Measurements from ENCODE around the gene NCLN. TPM values are rescaled to one million over a fixed set of nuclear protein-coding genes. Genes with fewer than 3 reads are reported as not detected.
A peak's percentile ranks its signal among the peaks of the same experiment; 100 is the strongest.
"Not testable (repeated sequence)": the region's sequence is repeated elsewhere in the genome, so short reads cannot be mapped to it uniquely, and the experiment has no call there.

NCLN gene
- total RNA-seq, 2 experiments from 2014 or later = 66.3 to 67.3 TPM

DNA sequence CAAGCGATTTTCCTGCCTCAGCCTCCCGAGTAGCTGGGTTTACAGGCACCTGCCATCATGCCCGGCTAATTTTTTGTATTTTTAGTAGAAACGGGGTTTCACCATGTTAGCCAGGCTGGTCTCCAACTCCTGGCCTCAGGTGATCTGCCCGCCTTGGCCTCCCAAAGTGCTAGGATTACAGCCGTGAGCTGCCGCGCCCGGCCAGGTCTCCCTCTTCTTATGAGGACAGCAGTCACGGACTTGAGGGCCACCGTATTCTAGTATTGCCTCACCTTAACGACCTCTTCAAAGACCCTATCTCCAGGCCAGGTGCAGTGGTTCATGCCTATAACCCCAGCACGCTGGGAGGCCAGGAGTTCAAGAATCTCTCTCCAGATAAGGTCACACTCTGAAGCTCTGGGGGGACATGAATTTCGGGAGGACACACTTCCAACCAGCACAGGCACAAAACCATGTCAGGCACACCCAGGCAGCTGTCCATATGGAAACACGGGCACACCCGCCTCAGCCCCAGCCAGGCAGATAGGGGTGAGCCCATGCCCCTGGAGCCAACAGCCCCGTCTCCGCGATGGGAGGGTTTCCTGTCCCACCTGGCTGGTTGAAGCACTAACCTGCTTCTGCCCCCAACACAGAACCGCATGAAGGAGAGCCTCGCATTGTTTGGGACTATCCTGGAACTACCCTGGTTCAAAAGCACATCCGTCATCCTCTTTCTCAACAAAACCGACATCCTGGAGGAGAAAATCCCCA is 28.5 kb upstream of the NCLN start:
- H3K36me3 Mint-ChIP-seq (ENCODE audit: low read depth) = peaks cover 45% of the 10 kb centered on the region
- no peak for ATAC-seq

DNA sequence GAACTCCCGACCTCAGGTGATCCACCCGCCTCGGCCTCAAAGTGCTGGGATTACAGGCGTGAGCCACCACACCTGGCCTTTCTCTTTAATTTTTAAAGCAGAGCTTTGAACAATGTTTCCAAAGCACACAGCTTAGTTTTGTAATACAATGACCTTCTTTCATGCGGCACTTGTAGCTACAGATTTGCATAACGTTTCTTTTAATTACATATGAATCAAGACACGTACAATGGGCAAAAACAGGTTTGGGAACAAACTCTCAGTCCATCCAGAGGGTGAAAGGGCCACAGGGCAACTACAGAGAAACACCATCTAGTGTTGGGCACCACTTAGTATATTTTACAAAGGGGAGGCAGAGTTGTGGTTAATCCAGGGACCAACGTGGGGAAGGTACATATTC is 26.2 kb upstream of the NCLN start:
- Mint-ChIP-seq H3K9me3 (ENCODE audit: insufficient read depth) (peaks cover 7% of the 10 kb centered on the region), H3K27me3 (ENCODE audit: low read depth) (no peaks in the 10 kb centered on the region), H3K4me1 (ENCODE audit: low read depth) (peaks cover 48% of the 10 kb centered on the region), H3K4me3 (no peak overlapping the region), H3K27ac (no peak overlapping the region), H3K36me3 (ENCODE audit: low read depth) (peaks cover 65% of the 10 kb centered on the region)
- POLR2A ChIA-PET = no interaction called here
- CTCF ChIA-PET = interaction anchor here (0.6 to 3.6 kb wide), 6 partner anchors 13 to 209 kb away, joined by 3 to 17 read pairs (median 9); no protein-coding TSS in a partner anchor
- no peak for DNase-seq
- ATAC-seq = no peak

More for the DNA sequence above, 28.5 kb upstream of the NCLN start:
- DNase-seq = no peak
- peak overlapping the region; percentile 46 for H3K27ac Mint-ChIP-seq
- ChIA-PET POLR2A (interaction anchor here (0.6 to 1.1 kb wide), 2 partner anchors 23 to 174 kb away, joined by 3 read pairs; no protein-coding TSS in a partner anchor), CTCF (interaction anchor here (2.5 kb wide), 1 partner anchor 11 kb away, joined by 8 read pairs; no protein-coding TSS in a partner anchor)
- H3K4me1 Mint-ChIP-seq (ENCODE audit: low read depth) = peaks cover 30% of the 10 kb centered on the region
- H3K27me3 Mint-ChIP-seq (ENCODE audit: low read depth) = no peaks in the 10 kb centered on the region
- H3K4me3 Mint-ChIP-seq = no peak overlapping the region
- H3K9me3 Mint-ChIP-seq (ENCODE audit: insufficient read depth) = peaks cover 7% of the 10 kb centered on the region

DNA sequence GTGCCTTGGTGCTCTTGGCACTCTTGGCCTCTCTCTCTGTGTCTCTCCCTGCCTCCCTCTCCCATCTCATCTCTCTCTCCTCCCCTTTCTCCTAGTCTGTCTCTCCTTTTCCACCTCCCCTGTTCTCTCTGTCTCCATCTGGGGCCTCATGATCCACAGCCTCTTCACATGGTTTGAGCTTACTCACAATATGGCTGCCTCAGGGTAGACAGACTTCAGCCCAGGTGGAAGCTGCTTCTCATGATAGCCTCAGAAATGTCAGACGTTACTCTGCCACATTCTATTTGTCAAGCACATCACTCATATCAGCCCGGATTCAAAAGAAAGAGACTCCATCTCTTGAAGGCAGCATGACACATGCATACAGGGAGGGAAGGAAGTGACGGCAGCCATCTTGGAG is 25.5 kb upstream of the NCLN start:
- Mint-ChIP-seq H3K4me3 (no peak overlapping the region), H3K36me3 (ENCODE audit: low read depth) (peaks cover 70% of the 10 kb centered on the region), H3K9me3 (ENCODE audit: insufficient read depth) (peaks cover 8% of the 10 kb centered on the region), H3K27me3 (ENCODE audit: low read depth) (no peaks in the 10 kb centered on the region), H3K27ac (peak overlapping the region; percentile 22), H3K4me1 (ENCODE audit: low read depth) (peaks cover 53% of the 10 kb centered on the region)
- ATAC-seq (no peak), DNase-seq (no peak)
- ChIA-PET POLR2A (no interaction called here), CTCF (interaction anchor here (0.6 to 3.6 kb wide), 5 partner anchors 17 to 209 kb away, joined by 3 to 17 read pairs (median 10); no protein-coding TSS in a partner anchor)

- no peak overlapping the region for H3K4me3 Mint-ChIP-seq
- peaks cover 79% of the 10 kb centered on the region for H3K36me3 Mint-ChIP-seq (ENCODE audit: low read depth)
These were observed 24.3 kb upstream of the NCLN start for GRCh38 chr19:3161453-3161852.

DNA sequence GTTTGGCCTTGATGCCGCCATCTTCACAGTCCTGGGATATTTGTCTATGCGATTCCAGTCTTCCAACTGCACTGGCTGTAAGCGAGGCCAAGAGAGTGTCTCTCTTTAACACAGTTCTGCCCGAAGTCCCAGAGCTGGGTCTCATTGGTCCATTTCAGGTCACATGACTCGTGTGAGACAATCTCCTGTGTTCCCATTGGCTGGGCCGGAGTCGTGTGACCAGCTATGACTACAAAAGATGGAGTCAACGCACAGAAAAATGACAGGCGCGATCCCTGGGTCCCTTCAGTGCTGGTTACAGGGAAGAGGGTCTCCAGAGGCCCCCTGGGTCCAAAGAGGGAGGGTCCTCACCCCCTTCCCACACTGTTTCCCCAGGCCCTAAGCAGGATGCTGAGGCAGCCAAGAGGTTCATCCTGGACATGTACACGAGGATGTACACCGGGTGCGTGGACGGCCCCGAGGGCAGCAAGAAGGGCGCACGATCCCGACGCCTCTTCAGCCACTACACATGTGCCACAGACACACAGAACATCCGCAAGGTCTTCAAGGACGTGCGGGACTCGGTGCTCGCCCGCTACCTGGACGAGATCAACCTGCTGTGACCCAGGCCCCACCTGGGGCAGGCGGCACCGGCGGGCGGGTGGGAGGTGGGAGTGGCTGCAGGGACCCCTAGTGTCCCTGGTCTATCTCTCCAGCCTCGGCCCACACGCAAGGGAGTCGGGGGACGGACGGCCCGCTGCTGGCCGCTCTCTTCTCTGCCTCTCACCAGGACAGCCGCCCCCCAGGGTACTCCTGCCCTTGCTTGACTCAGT is 23.1 kb upstream of the NCLN start:
- ATAC-seq (no peak), DNase-seq (peak; percentile 61)
- POLR2A ChIA-PET = interaction anchor here (1.0 kb wide), 1 partner anchor 31 kb away, joined by 3 read pairs; no protein-coding TSS in a partner anchor
- no peaks in the 10 kb centered on the region for H3K27me3 Mint-ChIP-seq (ENCODE audit: low read depth)
- peaks cover 55% of the 10 kb centered on the region for H3K4me1 Mint-ChIP-seq (ENCODE audit: low read depth)
- no peak overlapping the region for H3K4me3 Mint-ChIP-seq
- H3K36me3 Mint-ChIP-seq (ENCODE audit: low read depth) = peaks cover 76% of the 10 kb centered on the region
- H3K9me3 Mint-ChIP-seq (ENCODE audit: insufficient read depth) = peaks cover 9% of the 10 kb centered on the region
- H3K27ac Mint-ChIP-seq = peak overlapping the region; percentile 67
- CTCF ChIA-PET = interaction anchor here (0.9 to 4.1 kb wide), 16 partner anchors 9 to 212 kb away, joined by 3 to 27 read pairs (median 4); no protein-coding TSS in a partner anchor

More at GRCh38 chr19:3161453-3161852, 24.3 kb upstream of the NCLN start:
- DNase-seq = no peak
- Mint-ChIP-seq H3K4me1 (ENCODE audit: low read depth) (peaks cover 60% of the 10 kb centered on the region), H3K27ac (no peak overlapping the region), H3K27me3 (ENCODE audit: low read depth) (no peaks in the 10 kb centered on the region), H3K9me3 (ENCODE audit: insufficient read depth) (peaks cover 15% of the 10 kb centered on the region)
- ChIA-PET CTCF (interaction anchor here (0.9 to 3.6 kb wide), 12 partner anchors 9 to 211 kb away, joined by 3 to 18 read pairs (median 4); no protein-coding TSS in a partner anchor), POLR2A (interaction anchor here (1.0 kb wide), 1 partner anchor 30 kb away, joined by 3 read pairs; no protein-coding TSS in a partner anchor)
- no peak for ATAC-seq

DNA sequence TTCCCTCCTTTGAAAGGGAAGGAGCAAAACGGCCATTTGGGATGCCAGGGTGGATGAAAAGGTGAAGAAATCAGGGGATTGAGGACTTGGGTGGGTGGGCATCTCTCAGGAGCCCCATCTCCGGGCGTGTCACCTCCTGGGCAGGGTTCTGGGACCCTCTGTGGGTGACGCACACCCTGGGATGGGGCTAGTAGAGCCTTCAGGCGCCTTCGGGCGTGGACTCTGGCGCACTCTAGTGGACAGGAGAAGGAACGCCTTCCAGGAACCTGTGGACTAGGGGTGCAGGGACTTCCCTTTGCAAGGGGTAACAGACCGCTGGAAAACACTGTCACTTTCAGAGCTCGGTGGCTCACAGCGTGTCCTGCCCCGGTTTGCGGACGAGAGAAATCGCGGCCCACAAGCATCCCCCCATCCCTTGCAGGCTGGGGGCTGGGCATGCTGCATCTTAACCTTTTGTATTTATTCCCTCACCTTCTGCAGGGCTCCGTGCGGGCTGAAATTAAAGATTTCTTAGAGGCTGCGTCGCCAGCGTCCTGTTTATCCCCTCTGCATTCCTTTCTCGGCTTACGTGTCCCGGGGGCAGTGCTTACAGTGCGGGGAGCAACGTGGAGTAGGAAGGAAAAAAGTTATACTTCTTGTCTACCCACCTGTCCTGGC is 22.4 kb upstream of the NCLN start:
- ATAC-seq (peak; percentile 91), DNase-seq (peak; percentile 78)
- no peaks in the 10 kb centered on the region for H3K27me3 Mint-ChIP-seq (ENCODE audit: low read depth)
- ChIA-PET CTCF (interaction anchor here (0.6 to 4.1 kb wide), 13 partner anchors 11 to 213 kb away, joined by 3 to 27 read pairs (median 5); no protein-coding TSS in a partner anchor), POLR2A (interaction anchor here (0.6 to 0.7 kb wide), 2 partner anchors 17 to 24 kb away, joined by 3 to 4 read pairs; no protein-coding TSS in a partner anchor)
- H3K27ac Mint-ChIP-seq = peak overlapping the region; percentile 67
- peaks cover 69% of the 10 kb centered on the region for H3K36me3 Mint-ChIP-seq (ENCODE audit: low read depth)
- H3K4me1 Mint-ChIP-seq (ENCODE audit: low read depth) = peaks cover 52% of the 10 kb centered on the region
- H3K9me3 Mint-ChIP-seq (ENCODE audit: insufficient read depth) = peaks cover 7% of the 10 kb centered on the region
- no peak overlapping the region for H3K4me3 Mint-ChIP-seq

DNA sequence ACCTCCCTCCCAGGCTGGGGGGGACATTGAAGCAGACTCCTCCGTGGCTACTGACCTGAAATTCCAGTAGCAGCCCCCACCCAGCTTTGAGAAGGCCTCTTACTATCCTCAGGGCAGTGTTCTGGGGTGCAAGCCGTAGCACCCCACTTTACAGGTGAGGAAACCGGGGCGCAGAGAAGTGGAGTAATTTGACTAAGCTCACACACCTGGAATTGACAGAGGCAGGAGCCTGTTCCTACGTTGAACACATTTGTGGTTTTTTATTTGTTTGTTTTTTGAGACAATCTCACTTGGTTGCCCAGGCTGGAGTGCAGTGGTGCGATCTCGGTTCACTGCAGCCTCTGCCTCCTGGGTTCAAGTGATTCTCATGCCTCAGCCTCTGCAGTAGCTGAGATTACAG is 21.8 kb upstream of the NCLN start:
- peaks cover 7% of the 10 kb centered on the region for H3K9me3 Mint-ChIP-seq (ENCODE audit: insufficient read depth)
- POLR2A ChIA-PET = interaction anchor here (0.6 to 0.7 kb wide), 2 partner anchors 16 to 24 kb away, joined by 3 to 4 read pairs; no protein-coding TSS in a partner anchor
- no peak overlapping the region for H3K27ac Mint-ChIP-seq
- peaks cover 64% of the 10 kb centered on the region for H3K36me3 Mint-ChIP-seq (ENCODE audit: low read depth)
- CTCF ChIA-PET = interaction anchor here (0.6 to 4.1 kb wide), 13 partner anchors 12 to 213 kb away, joined by 3 to 27 read pairs (median 5); no protein-coding TSS in a partner anchor
- no peak overlapping the region for H3K4me3 Mint-ChIP-seq
- no peaks in the 10 kb centered on the region for H3K27me3 Mint-ChIP-seq (ENCODE audit: low read depth)
- no peak for ATAC-seq
- peaks cover 47% of the 10 kb centered on the region for H3K4me1 Mint-ChIP-seq (ENCODE audit: low read depth)
- DNase-seq = no peak

- Mint-ChIP-seq H3K27me3 (ENCODE audit: low read depth) (no peaks in the 10 kb centered on the region), H3K27ac (no peak overlapping the region), H3K9me3 (ENCODE audit: insufficient read depth) (peaks cover 7% of the 10 kb centered on the region), H3K36me3 (ENCODE audit: low read depth) (peaks cover 40% of the 10 kb centered on the region), H3K4me1 (ENCODE audit: low read depth) (peaks cover 47% of the 10 kb centered on the region), H3K4me3 (no peak overlapping the region)
- ChIA-PET POLR2A (no interaction called here), CTCF (no interaction called here)
- DNase-seq (no peak), ATAC-seq (no peak)
These were observed 18.0 kb upstream of the NCLN start for GRCh38 chr19:3167533-3168272.

DNA sequence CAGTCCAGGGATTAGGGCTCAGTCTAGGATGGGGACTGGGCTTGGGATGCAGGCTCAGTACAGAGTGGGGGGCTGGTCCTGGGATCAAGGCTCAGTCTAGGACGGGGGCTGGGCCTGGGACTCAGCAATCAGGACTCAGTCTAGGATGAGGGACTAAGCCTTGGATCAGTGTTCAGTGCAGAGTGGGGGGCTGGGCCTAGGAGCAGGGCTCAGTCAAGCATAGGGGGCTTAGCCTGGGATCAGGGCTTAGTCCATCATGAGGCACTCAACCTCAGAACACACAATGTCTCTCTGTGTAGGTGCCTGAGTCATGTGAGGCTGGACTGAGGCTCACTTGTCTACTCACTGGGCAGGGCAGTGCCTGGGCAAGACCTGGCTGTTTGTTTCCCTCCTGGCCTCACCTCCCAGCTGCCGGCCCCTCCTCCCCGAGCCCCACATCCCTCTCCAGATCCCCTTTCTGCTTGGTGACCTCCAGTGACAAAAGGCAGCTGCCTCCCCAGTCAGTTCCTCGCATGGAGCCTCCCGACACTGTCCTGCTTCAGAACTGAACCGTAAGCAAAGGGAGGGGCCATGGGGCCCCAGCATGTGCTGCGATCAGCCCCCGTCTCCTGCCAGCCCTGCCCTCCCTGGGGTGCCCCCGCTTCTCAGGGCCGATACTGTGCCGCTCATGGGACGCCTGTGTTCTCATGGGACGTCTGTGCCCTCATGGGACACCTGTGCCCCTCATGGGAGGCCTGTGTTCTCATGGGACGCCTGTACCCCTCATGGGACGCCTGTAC is 13.6 kb upstream of the NCLN start:
- DNase-seq (no peak), ATAC-seq (peak; percentile 8)
- peak overlapping the region; percentile 46 for H3K27ac Mint-ChIP-seq
- CTCF ChIA-PET = interaction anchor here (1.2 to 2.7 kb wide), 3 partner anchors 10 to 222 kb away, joined by 3 to 8 read pairs (median 5); no protein-coding TSS in a partner anchor
- POLR2A ChIA-PET = interaction anchor here (1.6 kb wide), 1 partner anchor 12 kb away, joined by 5 read pairs; no protein-coding TSS in a partner anchor
- H3K9me3 Mint-ChIP-seq (ENCODE audit: insufficient read depth) = no peaks in the 10 kb centered on the region
- H3K4me3 Mint-ChIP-seq = no peak overlapping the region
- H3K36me3 Mint-ChIP-seq (ENCODE audit: low read depth) = peaks cover 8% of the 10 kb centered on the region
- H3K4me1 Mint-ChIP-seq (ENCODE audit: low read depth) = peaks cover 32% of the 10 kb centered on the region
- no peaks in the 10 kb centered on the region for H3K27me3 Mint-ChIP-seq (ENCODE audit: low read depth)

DNA sequence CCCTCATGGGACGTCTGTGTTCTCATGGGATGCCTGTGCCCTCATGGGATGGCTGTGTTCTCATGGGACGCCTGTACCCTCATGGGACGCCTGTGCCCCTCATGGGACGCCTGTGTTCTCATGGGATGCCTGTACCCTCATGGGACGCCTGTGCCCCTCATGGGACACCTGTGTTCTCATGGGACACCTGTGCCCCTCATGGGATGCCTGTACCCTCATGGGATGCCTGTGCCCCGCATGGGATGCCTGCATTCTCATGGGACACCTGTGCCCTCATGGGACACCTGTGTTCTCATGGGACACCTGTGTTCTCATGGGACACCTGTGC is 13.1 kb upstream of the NCLN start:
- DNase-seq; H3K27ac Mint-ChIP-seq; ATAC-seq; POLR2A ChIA-PET; H3K36me3 Mint-ChIP-seq (ENCODE audit: low read depth); CTCF ChIA-PET; H3K27me3 Mint-ChIP-seq (ENCODE audit: low read depth); H3K4me3 Mint-ChIP-seq; H3K9me3 Mint-ChIP-seq (ENCODE audit: insufficient read depth): not testable (repeated sequence)
- H3K4me1 Mint-ChIP-seq (ENCODE audit: low read depth) = peaks cover 35% of the 10 kb centered on the region

Measured in activated CD8-positive, alpha-beta T cell treated with anti-CD3 and anti-CD28 coated beads, Interleukin-2, amount 10 ng/mL, durations not matched to agents 7 days and 5 days (primary cell).